Neural cell (in vitro differentiated cells): ENCODE data around the gene MAOB. TPM values are rescaled to one million over a fixed set of nuclear protein-coding genes. Genes with fewer than 3 reads are reported as not detected.

Experiments
- H2AFZ ChIP-seq: fragments of 200-600, 300-800 bp; sonication (generic), shearing (Covaris generic); 2 replicates; pipeline ENCODE4 v1.6.0; 2014; ENCODE audit warnings: low read depth, mild to moderate bottlenecking, antibody characterized with exemption, low read length, moderate library complexity
- H3F3A ChIP-seq: fragments of 200-600 bp; shearing (Covaris generic); 2 replicates; pipeline ENCODE4 v1.6.1; 2016; ENCODE audit warnings: mild to moderate bottlenecking, moderate library complexity, mixed read lengths, antibody characterized with exemption, low read length; ENCODE audit not compliant: insufficient read depth, poor library complexity, severe bottlenecking
- H3K27ac ChIP-seq: fragments of 200-600, 300-800 bp; sonication (generic), shearing (Covaris generic); 2 replicates; pipeline ENCODE4 v1.5.1; 2014; ENCODE audit warnings: mild to moderate bottlenecking, low read length, moderate library complexity
- H3K27me3 ChIP-seq: fragments of 300-800, 200-600 bp; sonication (generic), shearing (Covaris generic); 2 replicates; pipeline ENCODE4 v1.6.0; 2014; ENCODE audit warnings: mild to moderate bottlenecking, low read depth, low read length, moderate library complexity; ENCODE audit not compliant: insufficient read depth
- H3K36me3 ChIP-seq: fragments of 300-800, 200-600 bp; sonication (generic), shearing (Covaris generic); 2 replicates; pipeline ENCODE4 v1.5.1; 2014; ENCODE audit warnings: mild to moderate bottlenecking, antibody characterized with exemption, low read length, moderate library complexity; ENCODE audit not compliant: insufficient read depth
- H3K4me2 ChIP-seq: fragments of 300-800, 200-600 bp; sonication (generic), shearing (Covaris generic); 2 replicates; pipeline ENCODE4 v1.6.0; 2014; ENCODE audit warnings: mild to moderate bottlenecking, low read length
- H3K4me3 ChIP-seq: fragments of 300-800, 200-600 bp; sonication (generic), shearing (Covaris generic); 2 replicates; pipeline ENCODE4 v1.5.1; 2014; ENCODE audit warnings: mild to moderate bottlenecking, low read length, moderate library complexity
- H3K79me2 ChIP-seq: fragments of 200-600 bp; shearing (Covaris generic); replicated peaks from 2 replicates; pipeline ENCODE4 v1.6.0; 2014; ENCODE audit warnings: mild to moderate bottlenecking, low read length, moderate library complexity; ENCODE audit not compliant: insufficient read depth
- H3K9ac ChIP-seq: fragments of 300-800, 200-600 bp; sonication (generic), shearing (Covaris generic); 2 replicates; pipeline ENCODE4 v1.6.1; 2016; ENCODE audit warnings: mild to moderate bottlenecking, low read length, mixed read lengths
- H3K9me2 ChIP-seq: fragments of 200-600 bp; shearing (Covaris generic); 2 replicates; pipeline ENCODE4 v1.6.1; 2016; ENCODE audit warnings: mild to moderate bottlenecking, low read length, mixed read lengths; ENCODE audit not compliant: insufficient read depth
- H3K9me3 ChIP-seq: fragments of 200-600, 300-800 bp; sonication (generic), shearing (Covaris generic); 2 replicates; pipeline ENCODE4 v1.6.1; 2016; ENCODE audit warnings: mild to moderate bottlenecking, mixed run types, low read length, moderate library complexity, mixed read lengths
- H4K20me1 ChIP-seq: fragments of 200-600 bp; shearing (Covaris generic); 2 replicates; pipeline ENCODE4 v1.6.1; 2016; ENCODE audit warnings: mild to moderate bottlenecking, mixed run types; ENCODE audit not compliant: insufficient read depth
- CTCF ChIP-seq: fragments of 450-650 bp; IDR thresholded peaks from 2 replicates; pipeline ENCODE4 v1.5.1; 2014; ENCODE audit warnings: antibody characterized with exemption, mild to moderate bottlenecking, moderate library complexity; ENCODE audit not compliant: poor library complexity, severe bottlenecking
- EP300 ChIP-seq: fragments of 450-650 bp; conservative IDR thresholded peaks from 2 replicates; pipeline ENCODE4 v1.6.1; 2014; ENCODE audit warnings: antibody characterized with exemption, mild to moderate bottlenecking, moderate library complexity; ENCODE audit not compliant: poor library complexity, severe bottlenecking
- EZH2 ChIP-seq: fragments of 200-600, 300-800 bp; shearing (Covaris generic), sonication (generic); IDR thresholded peaks from 2 replicates; pipeline ENCODE4 v1.6.1; 2014; ENCODE audit warnings: antibody characterized with exemption, low read length, borderline replicate concordance, mild to moderate bottlenecking; ENCODE audit not compliant: insufficient read depth, poor library complexity, severe bottlenecking
- MXI1 ChIP-seq: fragments of 450-650 bp; conservative IDR thresholded peaks from 2 replicates; pipeline ENCODE4 v1.6.1; 2014; ENCODE audit warnings: antibody characterized with exemption, mild to moderate bottlenecking; ENCODE audit not compliant: poor library complexity, severe bottlenecking
- POLR2AphosphoS5 ChIP-seq: IDR thresholded peaks from 2 replicates; pipeline ENCODE4 v1.6.1; 2012
- RAD21 ChIP-seq: fragments of 450-650 bp; conservative IDR thresholded peaks from 2 replicates; pipeline ENCODE4 v1.6.1; 2014; ENCODE audit warnings: antibody characterized with exemption, mild to moderate bottlenecking, moderate library complexity
- SMC3 ChIP-seq: fragments of 450-650 bp; conservative IDR thresholded peaks from 2 replicates; pipeline ENCODE4 v1.6.1; 2014; ENCODE audit warnings: antibody characterized with exemption, mild to moderate bottlenecking, moderate library complexity; ENCODE audit not compliant: poor library complexity
- TAF1 ChIP-seq: IDR thresholded peaks from 2 replicates; pipeline ENCODE4 v1.6.1; 2012; ENCODE audit warnings: low read depth
- polyA plus RNA-seq: library from polyadenylated mRNA; depleted of rRNA; stranded (reverse); fragments of >200 nt; gene quantifications from 2 replicates; pipeline ENCODE4 v1.2.3, GENCODE V29; 2014
- TF ChIP-seq, protein P1 (sequence below): IDR thresholded peaks from 2 replicates; pipeline ENCODE4 v1.6.1; 2012; ENCODE audit warnings: borderline replicate concordance

The MAOB gene
- polyA plus RNA-seq, 1 donor from 2014 or later: not detected

GRCh38 chrX:43808231-43808630 is 74.0 kb downstream of the MAOB start:
- no peaks in the 10 kb centered on the region for H3K27me3 ChIP-seq

GRCh38 chrX:43805579-43805978 is 76.7 kb downstream of the MAOB start:
- Histone ChIP-seq H3K27ac (no peak overlapping the region), H3K36me3 (no peaks in the 10 kb centered on the region), H4K20me1 (no peaks in the 10 kb centered on the region), H3F3A (no peaks in the 10 kb centered on the region), H3K9me2 (no peaks in the 10 kb centered on the region), H3K4me2 (no peak overlapping the region), H2AFZ (no peak overlapping the region), H3K4me3 (no peak overlapping the region), H3K9me3 (no peaks in the 10 kb centered on the region), H3K27me3 (no peaks in the 10 kb centered on the region), H3K9ac (no peak overlapping the region), H3K79me2 (no peaks in the 10 kb centered on the region)
- TF ChIP-seq SMC3 (no peak), EP300 (no peak), POLR2AphosphoS5 (no peak), CTCF (no peak)

More at GRCh38 chrX:43808231-43808630, 74.0 kb downstream of the MAOB start:
- Histone ChIP-seq H3K9me3 (no peaks in the 10 kb centered on the region), H2AFZ (no peak overlapping the region), H3K27ac (no peak overlapping the region), H3K4me3 (no peak overlapping the region), H3K36me3 (no peaks in the 10 kb centered on the region), H3K4me2 (no peak overlapping the region), H3K79me2 (no peaks in the 10 kb centered on the region), H4K20me1 (no peaks in the 10 kb centered on the region), H3K9ac (no peak overlapping the region), H3F3A (no peaks in the 10 kb centered on the region), H3K9me2 (no peaks in the 10 kb centered on the region)
- no peak for TF ChIP-seq EZH2
- no peak for TF ChIP-seq RAD21
- no peak for TF ChIP-seq SMC3
- TF ChIP-seq, protein P1, sequence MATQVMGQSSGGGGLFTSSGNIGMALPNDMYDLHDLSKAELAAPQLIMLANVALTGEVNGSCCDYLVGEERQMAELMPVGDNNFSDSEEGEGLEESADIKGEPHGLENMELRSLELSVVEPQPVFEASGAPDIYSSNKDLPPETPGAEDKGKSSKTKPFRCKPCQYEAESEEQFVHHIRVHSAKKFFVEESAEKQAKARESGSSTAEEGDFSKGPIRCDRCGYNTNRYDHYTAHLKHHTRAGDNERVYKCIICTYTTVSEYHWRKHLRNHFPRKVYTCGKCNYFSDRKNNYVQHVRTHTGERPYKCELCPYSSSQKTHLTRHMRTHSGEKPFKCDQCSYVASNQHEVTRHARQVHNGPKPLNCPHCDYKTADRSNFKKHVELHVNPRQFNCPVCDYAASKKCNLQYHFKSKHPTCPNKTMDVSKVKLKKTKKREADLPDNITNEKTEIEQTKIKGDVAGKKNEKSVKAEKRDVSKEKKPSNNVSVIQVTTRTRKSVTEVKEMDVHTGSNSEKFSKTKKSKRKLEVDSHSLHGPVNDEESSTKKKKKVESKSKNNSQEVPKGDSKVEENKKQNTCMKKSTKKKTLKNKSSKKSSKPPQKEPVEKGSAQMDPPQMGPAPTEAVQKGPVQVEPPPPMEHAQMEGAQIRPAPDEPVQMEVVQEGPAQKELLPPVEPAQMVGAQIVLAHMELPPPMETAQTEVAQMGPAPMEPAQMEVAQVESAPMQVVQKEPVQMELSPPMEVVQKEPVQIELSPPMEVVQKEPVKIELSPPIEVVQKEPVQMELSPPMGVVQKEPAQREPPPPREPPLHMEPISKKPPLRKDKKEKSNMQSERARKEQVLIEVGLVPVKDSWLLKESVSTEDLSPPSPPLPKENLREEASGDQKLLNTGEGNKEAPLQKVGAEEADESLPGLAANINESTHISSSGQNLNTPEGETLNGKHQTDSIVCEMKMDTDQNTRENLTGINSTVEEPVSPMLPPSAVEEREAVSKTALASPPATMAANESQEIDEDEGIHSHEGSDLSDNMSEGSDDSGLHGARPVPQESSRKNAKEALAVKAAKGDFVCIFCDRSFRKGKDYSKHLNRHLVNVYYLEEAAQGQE: no peak
- no peak for TF ChIP-seq CTCF
- TF ChIP-seq EP300: no peak
- no peak for TF ChIP-seq MXI1
- TF ChIP-seq TAF1: no peak
- no peak for TF ChIP-seq POLR2AphosphoS5
